ENCODE measurements around the gene CLIC4.
"Not testable (repeated sequence)": the region's sequence is repeated elsewhere in the genome, so short reads cannot be mapped to it uniquely, and the experiment has no call there.

Gene CLIC4

DNA sequence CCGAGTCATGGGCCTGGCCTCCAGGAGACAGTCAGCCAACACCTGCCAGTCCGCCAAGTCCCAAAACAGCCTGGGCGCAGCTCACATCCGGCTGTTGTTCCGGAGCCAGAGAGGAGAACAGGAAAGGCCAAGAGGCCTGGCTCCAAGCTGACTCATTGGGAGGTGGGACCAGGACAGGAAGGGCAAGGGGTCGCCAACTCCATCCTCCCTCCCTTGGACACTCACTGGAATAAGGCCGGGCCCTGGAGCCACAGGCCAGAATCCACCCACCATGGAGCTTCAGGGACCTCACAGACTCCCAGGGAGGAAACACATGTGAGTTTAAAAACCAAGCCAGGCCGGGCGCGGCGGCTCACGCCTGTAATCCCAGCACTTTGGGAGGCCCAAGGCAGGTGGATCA lies 25.1 kb upstream of the CLIC4 start:
- no peak for DNase-seq

DNA sequence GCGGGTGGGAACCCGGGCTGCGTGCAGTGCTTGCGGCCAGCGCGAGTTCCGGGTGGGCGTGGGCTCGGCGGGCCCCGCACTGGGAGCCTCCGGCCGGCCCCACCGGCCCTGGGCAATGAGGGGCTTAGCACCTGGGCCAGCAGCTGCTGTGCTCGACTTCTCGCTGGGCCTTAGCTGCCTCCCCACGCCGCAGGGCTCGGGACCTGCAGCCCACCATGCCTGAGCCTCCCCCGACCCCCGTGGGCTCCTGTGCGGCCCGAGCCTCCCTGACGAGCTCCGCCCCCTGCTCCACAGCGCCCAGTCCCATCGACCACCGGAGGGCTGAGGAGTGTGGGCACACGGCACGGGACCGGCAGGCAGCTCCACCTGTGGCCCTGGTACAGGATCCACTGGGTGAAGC lies 23.7 kb upstream of the CLIC4 start:
- DNase-seq, result no peak

GRCh38 chr1:24722073-24723035 lies 22.9 kb upstream of the CLIC4 start:
- peak; percentile 12 for DNase-seq

DNA sequence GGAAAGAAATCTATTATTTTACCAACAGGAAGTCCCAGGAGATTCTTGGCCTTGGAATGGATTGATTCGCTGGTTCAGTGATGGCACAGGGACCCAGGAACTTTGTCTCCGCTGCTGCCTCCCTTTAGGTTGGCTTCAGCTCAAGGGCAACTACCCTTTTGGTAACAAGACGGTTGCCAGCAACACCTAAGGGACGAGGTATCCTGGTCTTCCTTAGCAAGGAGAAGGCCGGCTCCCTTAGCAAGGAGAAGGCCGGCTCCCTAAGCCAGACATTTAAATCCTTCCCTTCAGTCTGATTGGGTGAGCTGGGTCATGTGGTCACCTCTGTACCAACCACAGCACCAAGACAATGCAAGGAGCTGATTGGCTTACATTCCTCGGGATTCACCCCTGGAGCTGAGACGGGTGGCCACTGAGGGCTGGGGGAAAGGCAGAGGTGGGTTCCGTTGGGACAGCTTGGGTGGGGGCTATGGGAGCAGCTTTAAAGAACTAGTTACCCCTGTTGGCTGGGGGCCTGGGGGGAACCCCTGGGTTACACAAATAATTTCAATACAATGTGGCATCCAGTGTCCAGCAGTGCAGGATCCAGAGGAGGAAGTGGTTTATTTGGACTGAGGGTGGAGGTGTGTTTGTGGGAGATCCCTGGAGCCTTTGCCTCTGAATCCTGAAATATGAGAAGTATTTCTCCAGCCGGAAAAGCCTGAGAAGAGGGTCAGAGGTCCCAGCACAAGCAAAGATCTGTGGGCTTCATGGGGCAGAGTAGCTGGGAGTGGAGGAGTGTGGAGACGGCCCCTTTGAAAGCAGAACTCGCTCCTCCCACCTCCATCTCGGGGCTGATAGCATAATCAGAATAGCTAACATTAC lies 20.7 kb upstream of the CLIC4 start:
- no peak for DNase-seq

DNA sequence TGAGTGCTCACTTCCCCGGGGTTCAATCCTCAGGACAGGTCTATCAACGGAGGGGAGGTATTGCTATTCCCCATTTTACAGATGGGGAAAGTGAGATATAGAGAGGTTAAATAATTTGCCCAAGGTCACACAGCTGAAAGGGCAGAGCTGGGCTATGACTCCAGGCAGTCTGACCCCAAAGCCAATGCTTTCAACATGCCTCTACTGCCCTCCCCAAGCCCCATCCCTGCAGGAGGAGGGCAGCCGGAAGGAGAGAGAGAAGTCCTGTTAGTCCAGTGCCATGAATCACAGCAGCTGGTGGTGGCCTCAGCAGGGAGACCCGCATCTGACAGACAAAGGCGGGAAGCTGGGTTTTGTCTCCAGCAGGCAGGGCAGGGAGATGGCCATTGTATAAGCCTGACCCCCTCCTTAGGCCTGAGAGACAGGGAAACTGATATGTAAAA lies 20.0 kb upstream of the CLIC4 start:
- DNase-seq, result no peak

- no peak for DNase-seq
Observed at GRCh38 chr1:24726741-24727140, 18.5 kb upstream of the CLIC4 start.

DNA sequence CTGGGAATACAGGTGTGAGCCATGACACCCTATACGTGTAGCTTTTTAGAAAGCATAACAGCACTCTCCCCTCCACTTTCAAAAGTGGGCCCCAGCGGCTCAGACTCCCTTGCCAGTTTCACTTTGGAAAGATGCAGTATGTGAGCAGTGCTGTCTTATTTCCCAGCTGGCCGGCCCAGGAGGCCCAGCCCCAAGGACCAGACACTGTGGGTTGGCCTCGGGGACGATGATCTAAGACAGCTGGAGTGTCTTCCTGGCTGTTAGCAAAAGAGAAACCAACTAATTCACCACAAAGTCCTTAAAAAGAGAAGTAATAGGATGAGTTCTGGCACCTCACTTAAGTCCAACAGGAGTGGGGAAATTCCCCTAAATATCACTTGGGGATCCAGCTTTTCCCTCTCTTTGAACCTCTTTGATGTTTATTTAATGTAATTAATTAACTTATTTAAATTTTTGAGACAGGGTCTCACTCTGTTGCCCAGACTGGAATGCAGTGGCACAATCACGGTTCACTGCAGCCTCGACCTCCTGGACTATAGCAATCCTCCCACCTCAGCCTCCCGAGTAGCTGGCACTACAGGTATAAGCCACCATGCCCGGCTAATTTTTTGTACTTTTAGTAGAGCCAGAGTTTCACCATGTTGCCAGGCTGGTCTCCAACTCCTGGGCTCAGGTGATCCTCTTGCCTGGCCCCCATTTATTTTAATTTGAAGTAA lies 17.6 kb upstream of the CLIC4 start:
- DNase-seq, result no peak

GRCh38 chr1:24728982-24729381 lies 16.3 kb upstream of the CLIC4 start:
- no peak for DNase-seq

DNA sequence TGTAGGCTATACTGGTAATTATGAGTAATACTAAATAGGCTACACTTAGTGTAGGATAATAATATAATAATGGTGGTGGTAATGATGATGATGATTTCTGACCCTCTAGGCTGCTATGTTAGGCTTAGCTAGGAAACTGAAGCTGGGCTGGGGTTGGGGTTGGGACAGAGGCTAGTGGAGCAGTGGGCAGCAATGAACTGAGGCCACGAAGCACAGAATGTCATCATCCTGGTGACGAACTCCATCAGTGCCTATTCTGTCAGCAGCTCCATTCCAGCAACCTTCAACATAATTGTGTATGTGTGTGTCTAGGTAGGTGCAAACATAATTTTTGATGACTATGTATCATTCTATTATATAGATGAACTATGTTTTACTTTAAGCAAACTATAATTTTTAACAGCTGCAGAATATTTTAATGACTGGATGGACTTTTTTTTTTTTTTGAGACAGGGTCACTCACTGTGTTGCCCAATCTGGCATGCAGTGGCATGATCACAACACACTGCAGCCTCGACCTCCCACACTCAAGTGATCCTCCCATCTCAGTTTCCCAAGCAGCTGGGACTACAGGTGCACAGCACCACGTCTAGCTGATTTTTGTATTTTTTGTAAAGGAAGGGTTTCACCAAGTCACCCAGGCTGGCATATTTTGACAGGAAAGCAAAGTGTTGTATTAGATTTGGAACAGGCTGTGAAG lies 12.9 kb upstream of the CLIC4 start:
- DNase-seq, result no peak

- not testable (repeated sequence) for DNase-seq
Observed at GRCh38 chr1:24733342-24733741, 11.9 kb upstream of the CLIC4 start.

DNA sequence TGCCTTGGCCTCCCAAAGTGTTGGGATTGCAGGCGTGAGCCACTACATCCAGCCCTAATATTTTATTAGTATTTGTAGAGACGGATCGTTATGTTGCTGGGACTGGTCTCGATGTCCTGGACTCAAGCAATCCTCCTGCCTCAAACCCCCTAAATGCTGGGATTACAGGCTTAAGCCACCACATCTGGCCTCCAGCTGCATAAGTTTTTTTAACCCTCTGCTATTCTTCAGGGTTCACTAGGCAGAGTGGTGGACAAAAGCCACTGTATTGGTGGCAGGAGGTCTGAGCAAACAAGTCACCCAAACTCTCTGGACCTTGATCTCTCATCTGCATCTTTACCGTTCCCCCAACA lies 10.1 kb upstream of the CLIC4 start:
- no peak for DNase-seq

- DNase-seq, result no peak
Observed at GRCh38 chr1:24735509-24736375, 9.5 kb upstream of the CLIC4 start.

DNA sequence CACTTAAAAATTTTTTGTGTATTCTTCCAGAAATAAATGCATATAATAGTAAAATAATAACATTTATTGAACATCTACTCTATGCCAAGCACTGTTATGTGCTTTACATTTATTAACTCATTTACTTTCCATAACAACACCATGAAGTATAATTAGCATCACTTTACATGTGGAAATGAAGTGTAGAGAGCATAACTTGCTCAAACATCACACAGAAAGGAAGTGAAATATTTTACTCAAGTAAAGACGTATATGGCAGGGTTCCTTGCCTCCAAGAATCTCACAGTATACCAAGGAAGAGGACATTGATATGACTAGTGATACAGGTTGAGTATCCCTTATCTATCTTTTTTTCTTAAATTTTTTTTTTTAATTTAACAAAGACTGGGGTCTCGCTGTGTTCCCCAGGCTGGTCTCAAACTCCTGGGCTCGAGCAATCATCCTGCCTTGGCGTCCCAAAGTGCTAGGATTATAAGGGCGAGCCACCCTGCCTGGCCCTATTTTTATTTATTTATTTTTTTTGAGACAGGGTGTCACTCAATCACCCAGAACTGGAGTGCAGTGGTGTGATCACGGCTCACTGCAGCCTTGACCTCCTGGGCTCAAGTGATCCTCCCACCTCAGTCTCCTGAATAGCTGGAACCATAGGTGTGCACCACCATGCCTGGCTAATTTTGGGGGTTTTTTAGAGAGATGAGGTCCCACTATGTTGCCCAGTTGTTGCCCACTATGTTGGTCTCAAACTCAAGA lies 7.7 kb upstream of the CLIC4 start:
- DNase-seq, result no peak

DNA sequence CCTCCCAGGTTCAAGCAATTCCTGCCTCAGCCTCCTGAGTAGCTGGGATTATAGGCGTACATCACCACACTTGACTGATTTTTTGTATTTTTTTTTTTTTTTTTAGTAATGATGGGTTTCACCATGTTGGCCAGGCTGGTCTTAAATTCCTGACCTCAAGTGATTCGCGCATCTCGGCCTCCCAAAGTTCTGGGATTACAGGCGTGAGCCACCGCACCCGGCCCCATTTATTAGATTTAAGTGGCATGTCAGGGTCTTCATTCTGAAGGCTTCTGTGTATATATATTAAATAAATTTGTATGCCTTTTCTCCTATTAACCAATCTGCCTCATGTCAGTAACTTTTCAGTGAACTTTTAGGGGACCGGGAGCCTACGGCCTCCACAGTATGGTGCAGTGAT lies 6.0 kb upstream of the CLIC4 start:
- no peak for DNase-seq

- no peak for DNase-seq
Observed at GRCh38 chr1:24742090-24742938, 2.9 kb upstream of the CLIC4 start.

GRCh38 chr1:24743404-24744211 lies 1.6 kb upstream of the CLIC4 start:
- DNase-seq, result no peak

DNA sequence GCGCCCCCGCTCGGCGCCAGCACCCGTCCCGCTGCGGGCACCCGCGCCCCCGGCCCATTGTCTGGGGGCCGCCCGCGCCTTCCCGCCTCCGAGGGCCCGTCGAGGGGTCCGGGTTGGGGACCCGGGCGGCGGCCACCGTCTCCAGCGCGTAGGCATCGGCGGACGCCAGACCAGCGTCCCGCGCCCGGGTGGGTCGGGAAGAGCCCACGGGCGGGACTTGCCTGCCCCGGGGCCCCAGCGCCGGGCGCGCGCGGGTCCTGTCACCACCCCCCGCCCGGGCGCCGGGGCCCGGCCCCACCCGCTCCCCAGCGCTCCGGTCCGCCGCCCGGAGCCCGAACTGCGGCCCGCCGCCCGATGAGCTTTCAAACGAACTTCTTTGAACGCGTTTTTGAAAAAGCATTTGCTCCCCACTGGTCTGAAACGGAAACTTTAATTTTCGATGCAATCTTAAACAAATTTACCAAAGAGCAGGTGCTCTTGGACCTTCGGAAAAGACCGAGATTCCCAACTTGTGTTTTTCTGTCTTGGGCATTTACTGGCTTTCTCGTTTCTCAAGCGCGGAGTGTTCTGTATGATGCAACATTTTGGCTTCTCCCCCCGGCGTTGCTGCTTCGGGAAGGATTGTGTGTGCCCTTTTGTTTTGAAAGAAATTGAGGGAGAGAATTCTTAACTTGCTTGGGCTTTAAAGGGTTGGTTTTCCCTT lies 615 bp downstream of the CLIC4 start:
- DNase-seq, result no peak

Data from stimulated activated CD4-positive, alpha-beta T cell treated with anti-CD3 and anti-CD28 coated beads, Interleukin-4, amount 100 ng/mL, for 24 hours (primary cell).